Measurements from ENCODE around the gene YAE1. TPM values are rescaled to one million over a fixed set of nuclear protein-coding genes. Genes with fewer than 3 reads are reported as not detected.

Gene YAE1
- total RNA-seq, 1 donor from 2014 or later, result 27.8 TPM

- H3K27me3 Mint-ChIP-seq (ENCODE audit: low read depth, unreplicated experiment), result peaks cover 16% of the 10 kb centered on the region
- H3K4me1 ChIP-seq (ENCODE audit: insufficient read depth, low read length), result no peaks in the 10 kb centered on the region
- H3K36me3 Mint-ChIP-seq (ENCODE audit: low read depth, unreplicated experiment), result no peaks in the 10 kb centered on the region
- H3K27ac ChIP-seq (ENCODE audit: low read depth, low read length), result no peak overlapping the region
- H2AFZ ChIP-seq (ENCODE audit: low read depth, low read length), result no peak overlapping the region
- FAIRE-seq (no peak), DNase-seq (ENCODE audit: low read depth) (no peak)
- no peak overlapping the region for H3K4me2 ChIP-seq (ENCODE audit: low read length)
- H3K4me1 Mint-ChIP-seq (ENCODE audit: low read depth, unreplicated experiment), result peaks cover 2% of the 10 kb centered on the region
- H3K4me3 ChIP-seq (ENCODE audit: insufficient read depth, low read depth, low read length), result no peak overlapping the region
- H3K79me2 ChIP-seq (ENCODE audit: insufficient read depth, low read length), result no peaks in the 10 kb centered on the region
- H3K27ac Mint-ChIP-seq (ENCODE audit: unreplicated experiment), result no peak overlapping the region
- H3K9me3 Mint-ChIP-seq (ENCODE audit: unreplicated experiment), result peaks cover 2% of the 10 kb centered on the region
- H4K20me1 ChIP-seq (ENCODE audit: insufficient read depth, low read length), result no peaks in the 10 kb centered on the region
- H3K4me3 Mint-ChIP-seq (ENCODE audit: unreplicated experiment), result no peak overlapping the region
- TF ChIP-seq EZH2 (IDR thresholded peaks at IDR 0.05; ENCODE audit: insufficient read depth, low read length) (no peak), CTCF (IDR thresholded peaks at IDR 0.05; ENCODE audit: insufficient read depth, low read depth, low read length) (no peak)
- no peak overlapping the region for H3K9ac ChIP-seq (ENCODE audit: low read length)
- peaks cover 4% of the 10 kb centered on the region for H3K27me3 ChIP-seq (ENCODE audit: insufficient read depth, low read length)
- no peaks in the 10 kb centered on the region for H3K36me3 ChIP-seq (ENCODE audit: insufficient read depth, low read length)
- no peaks in the 10 kb centered on the region for H3K9me3 ChIP-seq (ENCODE audit: insufficient read depth, low read depth, low read length)
Observed at GRCh38 chr7:39529582-39529981, 36.6 kb upstream of the YAE1 start.

DNA sequence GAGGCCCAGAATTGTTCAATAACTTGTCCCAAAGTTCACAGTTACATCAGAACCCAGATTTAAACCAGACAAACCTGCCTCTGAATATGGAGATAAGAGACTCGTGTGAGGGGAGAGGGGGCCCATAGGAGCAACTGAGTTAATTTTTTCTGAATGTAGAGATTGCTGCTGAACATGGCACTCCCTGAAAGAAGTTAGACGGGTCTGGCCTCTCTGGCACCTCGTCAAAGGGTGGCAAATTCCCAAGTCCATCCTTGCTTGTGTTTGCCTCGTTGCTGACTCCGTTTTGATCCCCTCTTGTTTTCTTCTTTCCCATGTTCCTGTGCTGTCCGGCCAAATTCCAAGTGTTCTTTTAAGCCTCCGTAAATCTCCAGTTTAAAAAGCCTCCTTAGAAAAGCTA lies 35.2 kb upstream of the YAE1 start:
- Mint-ChIP-seq H3K4me1 (ENCODE audit: low read depth, unreplicated experiment) (peaks cover 2% of the 10 kb centered on the region), H3K9me3 (ENCODE audit: unreplicated experiment) (peaks cover 2% of the 10 kb centered on the region)

More for the DNA sequence above, 35.2 kb upstream of the YAE1 start:
- Histone ChIP-seq H4K20me1 (ENCODE audit: insufficient read depth, low read length) (no peaks in the 10 kb centered on the region), H3K4me2 (ENCODE audit: low read length) (no peak overlapping the region), H3K27ac (ENCODE audit: low read depth, low read length) (no peak overlapping the region), H3K27me3 (ENCODE audit: insufficient read depth, low read length) (peaks cover 4% of the 10 kb centered on the region), H3K9me3 (ENCODE audit: insufficient read depth, low read depth, low read length) (no peaks in the 10 kb centered on the region), H3K79me2 (ENCODE audit: insufficient read depth, low read length) (no peaks in the 10 kb centered on the region), H3K36me3 (ENCODE audit: insufficient read depth, low read length) (no peaks in the 10 kb centered on the region), H3K9ac (ENCODE audit: low read length) (no peak overlapping the region), H2AFZ (ENCODE audit: low read depth, low read length) (no peak overlapping the region), H3K4me3 (ENCODE audit: insufficient read depth, low read depth, low read length) (no peak overlapping the region), H3K4me1 (ENCODE audit: insufficient read depth, low read length) (no peaks in the 10 kb centered on the region)
- no peak for FAIRE-seq
- Mint-ChIP-seq H3K36me3 (ENCODE audit: low read depth, unreplicated experiment) (no peaks in the 10 kb centered on the region), H3K27me3 (ENCODE audit: low read depth, unreplicated experiment) (peaks cover 16% of the 10 kb centered on the region), H3K27ac (ENCODE audit: unreplicated experiment) (no peak overlapping the region), H3K4me3 (ENCODE audit: unreplicated experiment) (no peak overlapping the region)
- TF ChIP-seq EZH2 (IDR thresholded peaks at IDR 0.05; ENCODE audit: insufficient read depth, low read length) (no peak), CTCF (IDR thresholded peaks at IDR 0.05; ENCODE audit: insufficient read depth, low read depth, low read length) (no peak)
- DNase-seq (ENCODE audit: low read depth), result no peak

All from astrocyte (in vitro differentiated cells and primary cell).